Stomach (tissue), 19 donors: Measurements from ENCODE around the gene RPAP2. TPM values are rescaled to one million over a fixed set of nuclear protein-coding genes. Genes with fewer than 3 reads are reported as not detected.
"Not testable (repeated sequence)": the region's sequence is repeated elsewhere in the genome, so short reads cannot be mapped to it uniquely, and the experiment has no call there.

ENCODE experiments used
- DNase-seq, 2 donors: peaks; one replicate each; pipeline versions ENCODE4 v3.0.0 to v3.0.0-alpha.2; 2013 to 2019
- H3K27ac ChIP-seq, 5 donors: fragments of 200-600 bp in 4 of 5; sonication (generic) in 4 of 5; one replicate each; pipeline ENCODE4 v1.5.1; 2013 to 2019; ENCODE audit warnings: mild to moderate bottlenecking in 1 of 5, moderate library complexity in 1 of 5
- H3K27me3 ChIP-seq, 3 donors: fragments of 200-600 bp; sonication (generic); one replicate each; pipeline ENCODE4 v1.5.1; 2017 to 2019; ENCODE audit warnings: mixed run types in 1 of 3
- H3K36me3 ChIP-seq, 4 donors: fragments of 200-600 bp; sonication (generic); 1 replicate in 3 of 4; 2 replicates in 1 of 4; pipeline ENCODE4 v1.5.1; 2016 to 2019
- H3K4me1 ChIP-seq, 4 donors: fragments of 200-600 bp; sonication (generic); one replicate each; pipeline ENCODE4 v1.5.1; 2016 to 2019
- H3K4me3 ChIP-seq, 4 donors: fragments of 200-600 bp; sonication (generic) in 3 of 4; one replicate each; pipeline ENCODE4 v1.5.1; 2016 to 2019; ENCODE audit warnings: mild to moderate bottlenecking in 1 of 4
- H3K9me3 ChIP-seq, 4 donors: fragments of 200-600 bp; sonication (generic); one replicate each; pipeline ENCODE4 v1.5.1; 2016 to 2019
- EP300 ChIP-seq: sonication (generic); formaldehyde crosslinking; IDR thresholded peaks from one replicate; pipeline ENCODE4 v1.6.1; 2017; ENCODE audit warnings: antibody characterized with exemption
- POLR2A ChIP-seq, 4 donors: fragments of 450-650 bp; IDR thresholded peaks; one replicate each; pipeline ENCODE4 v1.6.1; 2016; ENCODE audit warnings: antibody characterized with exemption in 4 of 4, control low read depth in 2 of 4, mild to moderate bottlenecking in 1 of 4, moderate library complexity in 1 of 4
- POLR2AphosphoS5 ChIP-seq, 3 donors: sonication (generic); formaldehyde crosslinking; IDR thresholded peaks; one replicate each; pipeline ENCODE4 v1.6.1; 2016; ENCODE audit warnings: antibody characterized with exemption in 3 of 3
- WGBS, 5 donors: extraction: QIAGEN DNeasy Blood & Tissue Kit in 3 of 5; methylation state at CpG; one replicate each; pipeline versions ENCODE4 v1.1.5 to v1.1.7; 2013 to 2018; 5-methylcytosine and 5-hydroxymethylcytosine counted together
- intact Hi-C: fragments of 100-400 bp; cut with DNase I; formaldehyde crosslinking; loops from one replicate; pipeline ENCODE4 v1.15.1; 2023; ENCODE audit warnings: low total_unique reads
- long read RNA-seq, 10 donors: transcript quantifications; one replicate each; lab custom pipeline, GENCODE V29; 2026
- polyA plus RNA-seq, 3 donors: library from polyadenylated mRNA; stranded (reverse); fragments of 200-250 nt; gene quantifications; one replicate each; pipeline ENCODE4 v1.2.3, GENCODE V29; 2013
- total RNA-seq, 5 donors: library from RNA; depleted of rRNA; stranded (reverse); fragments of >200 nt; gene quantifications; one replicate each; pipeline versions ENCODE4 v1.1.0 to v1.2.3, GENCODE V29; 2014 to 2016
- TF ChIP-seq, protein P1 (sequence below), 7 experiments: fragments of 450-650 bp in 4 of 7; fragments of 200-600 bp in 3 of 7; sonication (generic) in 3 of 7; IDR thresholded peaks; one replicate each; pipeline ENCODE4 v1.5.1; 2016 to 2019; ENCODE audit warnings: antibody characterized with exemption in 7 of 7, control low read depth in 2 of 7, mild to moderate bottlenecking in 1 of 7
- donor health status: healthy with polysubstance abuse.
- donor health status: Bipolar disorder and iron deficiency.
- donor health status: healthy.

The RPAP2 gene
- total RNA-seq (10 to 100 TPM in 1 of 5 donors, 1 to 10 TPM in 4; 2.3 to 16.5 (median 5.8) TPM), polyA plus RNA-seq (10 to 100 TPM in 1 of 3 donors, 1 to 10 TPM in 2; 4.6 to 10.1 (median 6.1) TPM)
- long read RNA-seq, donor 1 = 0 reads
- long read RNA-seq, donor 2 = 0 reads
- long read RNA-seq, donor 3 = 0 reads
- long read RNA-seq, donor 4 = 0 reads
- long read RNA-seq, donor 5, full-length matches to known transcripts = 2 of 2 reads
- long read RNA-seq, donor 5, partial matches to known transcripts = 0 of 2 reads
- long read RNA-seq, donor 5, other reads (novel, unspliced or antisense) = 0 of 2 reads
- long read RNA-seq, donor 6 = 0 reads
- long read RNA-seq, donor 7 = 0 reads
- long read RNA-seq, donor 8, full-length matches to known transcripts = 2 of 2 reads
- long read RNA-seq, donor 8, partial matches to known transcripts = 0 of 2 reads
- long read RNA-seq, donor 8, other reads (novel, unspliced or antisense) = 0 of 2 reads
- long read RNA-seq, donor 9, full-length matches to known transcripts = 1 of 1 reads
- long read RNA-seq, donor 9, partial matches to known transcripts = 0 of 1 reads
- long read RNA-seq, donor 9, other reads (novel, unspliced or antisense) = 0 of 1 reads
- long read RNA-seq, donor 10, full-length matches to known transcripts = 1 of 1 reads
- long read RNA-seq, donor 10, partial matches to known transcripts = 0 of 1 reads
- long read RNA-seq, donor 10, other reads (novel, unspliced or antisense) = 0 of 1 reads

DNA sequence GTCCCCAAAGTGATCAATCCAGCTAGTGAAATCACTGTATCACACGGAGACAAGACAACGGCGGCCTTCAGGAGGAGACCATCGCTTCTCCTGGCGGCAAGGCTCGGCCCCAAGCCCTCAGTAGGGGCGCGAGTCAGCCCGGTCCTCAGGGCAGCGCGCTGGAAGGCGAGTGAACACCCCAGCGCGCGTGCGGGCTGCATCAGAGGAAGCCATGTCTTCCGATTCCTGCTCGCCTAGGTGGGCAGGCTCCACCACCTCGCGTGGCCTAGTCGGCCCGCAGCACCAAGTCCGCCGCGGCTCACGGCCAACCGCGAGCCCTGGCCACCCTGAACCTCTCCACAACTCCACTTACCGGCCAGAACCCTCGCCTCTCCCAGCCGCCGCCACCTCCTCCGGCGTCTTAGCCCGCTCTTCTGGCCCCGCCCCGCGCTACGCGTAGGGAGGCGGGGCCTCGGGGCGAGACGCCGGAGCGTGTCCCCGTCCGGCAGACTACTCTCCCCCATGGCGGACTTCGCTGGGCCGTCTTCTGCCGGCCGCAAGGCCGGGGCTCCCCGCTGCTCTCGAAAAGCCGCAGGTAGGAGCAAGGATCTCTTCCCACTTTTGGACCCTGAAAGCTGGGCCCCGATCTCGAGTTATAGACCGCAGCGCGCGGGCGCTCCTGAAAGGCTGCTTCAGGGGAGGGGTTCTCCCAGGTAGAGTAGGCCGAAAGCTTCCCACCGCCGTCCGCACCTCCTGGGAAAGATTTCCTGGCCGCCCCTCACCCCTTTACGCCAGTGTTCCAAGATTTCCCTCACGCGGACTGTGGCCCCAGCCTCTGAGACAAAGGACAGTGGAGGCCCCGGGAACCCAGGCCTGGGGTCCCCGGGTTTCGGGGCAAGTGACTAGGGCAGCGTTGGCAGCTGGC lies at the start of gene RPAP2, which contains the start of gene GLMN:
TSS of gene RPAP2 (plus strand) at position 487 of the 904 bp plus-strand sequence. CDS start at position 502, 15 bp downstream.
TSS of gene GLMN (minus strand) at position 415 of the 904 bp plus-strand sequence. CDS start 988 bp downstream, outside the sequence.
- 0 to 1% (median 0%) methylated on average over 53 to 76 of the region's 76 CpGs for WGBS, 5 donors
- H3K36me3 ChIP-seq = peaks cover 0 to 19% (median 12%) of the 10 kb centered on the region in 4 donors
- peak; percentile 80 to 96 for DNase-seq
- peak within 1 kb of the TSS; percentile 93 to 99 (median 97) for H3K27ac ChIP-seq
- H3K9me3 ChIP-seq = no peaks in the 10 kb centered on the region
- peaks cover 6 to 30% (median 21%) of the 10 kb centered on the region in 4 donors for H3K4me1 ChIP-seq
- TF ChIP-seq EP300 = no peak
- TF ChIP-seq POLR2A (IDR thresholded peaks at IDR 0.05) = peak in 2 of 4 donors; percentile 14 to 74
- TF ChIP-seq, protein P1, sequence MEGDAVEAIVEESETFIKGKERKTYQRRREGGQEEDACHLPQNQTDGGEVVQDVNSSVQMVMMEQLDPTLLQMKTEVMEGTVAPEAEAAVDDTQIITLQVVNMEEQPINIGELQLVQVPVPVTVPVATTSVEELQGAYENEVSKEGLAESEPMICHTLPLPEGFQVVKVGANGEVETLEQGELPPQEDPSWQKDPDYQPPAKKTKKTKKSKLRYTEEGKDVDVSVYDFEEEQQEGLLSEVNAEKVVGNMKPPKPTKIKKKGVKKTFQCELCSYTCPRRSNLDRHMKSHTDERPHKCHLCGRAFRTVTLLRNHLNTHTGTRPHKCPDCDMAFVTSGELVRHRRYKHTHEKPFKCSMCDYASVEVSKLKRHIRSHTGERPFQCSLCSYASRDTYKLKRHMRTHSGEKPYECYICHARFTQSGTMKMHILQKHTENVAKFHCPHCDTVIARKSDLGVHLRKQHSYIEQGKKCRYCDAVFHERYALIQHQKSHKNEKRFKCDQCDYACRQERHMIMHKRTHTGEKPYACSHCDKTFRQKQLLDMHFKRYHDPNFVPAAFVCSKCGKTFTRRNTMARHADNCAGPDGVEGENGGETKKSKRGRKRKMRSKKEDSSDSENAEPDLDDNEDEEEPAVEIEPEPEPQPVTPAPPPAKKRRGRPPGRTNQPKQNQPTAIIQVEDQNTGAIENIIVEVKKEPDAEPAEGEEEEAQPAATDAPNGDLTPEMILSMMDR (IDR thresholded peaks at IDR 0.05) = no peak
- TF ChIP-seq POLR2AphosphoS5 (IDR thresholded peaks at IDR 0.05) = peak; percentile 37 to 88 (median 79)
- H3K4me3 ChIP-seq = peak within 1 kb of the TSS; percentile 63 to 90 (median 85)
- no peaks in the 10 kb centered on the region for H3K27me3 ChIP-seq
- intact Hi-C loops = no loop called here

DNA sequence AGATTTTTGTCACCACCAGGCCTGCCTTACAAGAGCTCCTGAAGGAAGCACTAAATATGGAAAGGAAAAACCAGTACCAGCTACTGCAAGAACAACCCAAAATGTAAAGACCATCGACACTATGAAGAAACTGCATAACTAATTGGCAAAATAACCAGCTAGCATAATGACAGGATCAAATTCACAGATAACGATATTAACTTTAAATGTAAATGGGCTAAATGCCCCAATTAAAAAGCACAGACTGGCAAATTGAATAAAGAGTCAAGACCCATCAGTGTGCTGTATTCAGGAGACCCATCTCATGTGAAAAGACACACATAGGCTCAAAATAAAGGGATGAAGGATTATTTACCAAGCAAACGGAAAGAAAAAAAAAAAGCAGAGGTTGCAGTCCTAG lies 44.1 kb upstream of the RPAP2 start:
- H3K27me3 ChIP-seq, intact Hi-C loops, H3K4me3 ChIP-seq, H3K27ac ChIP-seq, DNase-seq, H3K4me1 ChIP-seq: not testable (repeated sequence)
- H3K36me3 ChIP-seq = peaks cover 10 to 65% (median 46%) of the 10 kb centered on the region in 4 donors
- peaks cover 0 to 26% (median 11%) of the 10 kb centered on the region in 4 donors for H3K9me3 ChIP-seq
- 62 to 82% (median 80%) methylated on average over 3 of the region's 3 CpGs for WGBS, 5 donors

DNA sequence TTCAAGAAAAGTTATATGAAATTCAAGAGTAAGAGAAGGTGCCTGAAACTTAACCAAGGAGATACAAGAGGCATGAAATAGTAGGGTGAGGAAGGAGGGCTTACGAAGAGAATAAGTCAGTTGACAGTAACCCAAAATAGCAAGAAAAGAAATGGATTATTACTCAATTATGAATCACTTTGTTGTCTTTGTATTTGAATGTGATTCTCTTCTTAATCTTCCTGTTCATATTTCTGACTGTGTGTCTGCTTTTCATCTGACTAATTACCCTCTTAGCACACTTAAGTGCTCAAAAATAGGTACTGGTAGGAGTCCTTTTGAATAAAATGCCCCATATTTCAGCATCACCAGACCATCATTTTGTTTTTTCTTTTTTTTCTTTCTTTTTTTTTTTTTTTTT lies 39.5 kb upstream of the RPAP2 start:
- intact Hi-C loops = no loop called here
- TF ChIP-seq, protein P1 (IDR thresholded peaks at IDR 0.05) = no peak
- TF ChIP-seq POLR2AphosphoS5 (IDR thresholded peaks at IDR 0.05) = no peak
- TF ChIP-seq POLR2A (IDR thresholded peaks at IDR 0.05) = no peak
- TF ChIP-seq EP300 = no peak
- Histone ChIP-seq H3K4me3 (no peak overlapping the region), H3K27me3 (no peaks in the 10 kb centered on the region), H3K4me1 (peaks cover 0 to 5% (median 0%) of the 10 kb centered on the region in 4 donors), H3K9me3 (peaks cover 0 to 13% (median 6%) of the 10 kb centered on the region in 4 donors), H3K36me3 (peaks cover 4 to 82% (median 61%) of the 10 kb centered on the region in 4 donors), H3K27ac (no peak overlapping the region)
- WGBS, 5 donors = 84 to 98% (median 93%) methylated on average over 1 of the region's 1 CpG
- DNase-seq = no peak

- Histone ChIP-seq H3K27ac (no peak overlapping the region), H3K9me3 (no peaks in the 10 kb centered on the region), H3K27me3 (no peaks in the 10 kb centered on the region), H3K4me1 (peaks cover 0 to 5% (median 0%) of the 10 kb centered on the region in 4 donors), H3K36me3 (peaks cover 4 to 84% (median 65%) of the 10 kb centered on the region in 4 donors), H3K4me3 (no peak overlapping the region)
- WGBS, 5 donors = 36 to 59% (median 58%) methylated on average over 3 of the region's 3 CpGs
- intact Hi-C loops = no loop called here
- DNase-seq = peak in 1 of 2 donors; percentile 32
- TF ChIP-seq POLR2A (IDR thresholded peaks at IDR 0.05) = no peak
- TF ChIP-seq EP300 = no peak
- TF ChIP-seq, protein P1 (IDR thresholded peaks at IDR 0.05) = no peak
- TF ChIP-seq POLR2AphosphoS5 (IDR thresholded peaks at IDR 0.05) = no peak
Observed at GRCh38 chr1:92262516-92262915, 36.3 kb upstream of the RPAP2 start.
